ENCODE results near the gene FADD.
"Not testable (repeated sequence)": the region's sequence is repeated elsewhere in the genome, so short reads cannot be mapped to it uniquely, and the experiment has no call there.

The FADD gene

GRCh38 chr11:70182266-70182665 is 20.8 kb upstream of the FADD start:
- DNase-seq (ENCODE audit: low spot score): no peak

GRCh38 chr11:70183032-70183431 is 20.1 kb upstream of the FADD start:
- no peak for DNase-seq (ENCODE audit: low spot score)

GRCh38 chr11:70183483-70184176 is 19.5 kb upstream of the FADD start:
- no peak for DNase-seq (ENCODE audit: low spot score)

GRCh38 chr11:70184396-70184795 is 18.7 kb upstream of the FADD start:
- DNase-seq (ENCODE audit: low spot score): no peak

- DNase-seq (ENCODE audit: low spot score): no peak
These were observed 17.6 kb upstream of the FADD start for GRCh38 chr11:70185348-70186055.

- no peak for DNase-seq (ENCODE audit: low spot score)
These were observed 16.7 kb upstream of the FADD start for GRCh38 chr11:70186420-70186819.

- no peak for DNase-seq (ENCODE audit: low spot score)
These were observed 16.2 kb upstream of the FADD start for GRCh38 chr11:70186936-70187335.

GRCh38 chr11:70187771-70188170 is 15.3 kb upstream of the FADD start:
- DNase-seq (ENCODE audit: low spot score): no peak

- no peak for DNase-seq (ENCODE audit: low spot score)
These were observed 13.5 kb upstream of the FADD start for GRCh38 chr11:70189622-70190021.

GRCh38 chr11:70191495-70192140 is 11.5 kb upstream of the FADD start:
- no peak for DNase-seq (ENCODE audit: low spot score)

GRCh38 chr11:70192666-70193410 is 10.3 kb upstream of the FADD start:
- no peak for DNase-seq (ENCODE audit: low spot score)

GRCh38 chr11:70193411-70194292 is 9.4 kb upstream of the FADD start:
- no peak for DNase-seq (ENCODE audit: low spot score)

- no peak for DNase-seq (ENCODE audit: low spot score)
These were observed 8.0 kb upstream of the FADD start for GRCh38 chr11:70194792-70195791.

- DNase-seq (ENCODE audit: low spot score): no peak
These were observed 2.8 kb upstream of the FADD start for GRCh38 chr11:70200212-70200844.

- DNase-seq (ENCODE audit: low spot score): not testable (repeated sequence)
These were observed 2.0 kb upstream of the FADD start for GRCh38 chr11:70201047-70201446.

GRCh38 chr11:70201882-70202861 is 924 bp upstream of the FADD start:
- DNase-seq (ENCODE audit: low spot score): no peak

GRCh38 chr11:70203751-70204465 is 812 bp downstream of the FADD start:
- DNase-seq (ENCODE audit: low spot score): peak; percentile 59

GRCh38 chr11:70204466-70204799 is 1.3 kb downstream of the FADD start:
- DNase-seq (ENCODE audit: low spot score): no peak

Data from putamen (tissue), 1 donor.